ENCODE results near the gene ZFHX2. TPM values are rescaled to one million over a fixed set of nuclear protein-coding genes. Genes with fewer than 3 reads are reported as not detected.
A peak's percentile ranks its signal among the peaks of the same experiment; 100 is the strongest.

ZFHX2 gene
- total and polyA plus RNA-seq, 2 of the 13 experiments (the other 11 are each of a cell fraction or from before 2014, with no cell fraction given): 0.17 to 0.44 TPM

DNA sequence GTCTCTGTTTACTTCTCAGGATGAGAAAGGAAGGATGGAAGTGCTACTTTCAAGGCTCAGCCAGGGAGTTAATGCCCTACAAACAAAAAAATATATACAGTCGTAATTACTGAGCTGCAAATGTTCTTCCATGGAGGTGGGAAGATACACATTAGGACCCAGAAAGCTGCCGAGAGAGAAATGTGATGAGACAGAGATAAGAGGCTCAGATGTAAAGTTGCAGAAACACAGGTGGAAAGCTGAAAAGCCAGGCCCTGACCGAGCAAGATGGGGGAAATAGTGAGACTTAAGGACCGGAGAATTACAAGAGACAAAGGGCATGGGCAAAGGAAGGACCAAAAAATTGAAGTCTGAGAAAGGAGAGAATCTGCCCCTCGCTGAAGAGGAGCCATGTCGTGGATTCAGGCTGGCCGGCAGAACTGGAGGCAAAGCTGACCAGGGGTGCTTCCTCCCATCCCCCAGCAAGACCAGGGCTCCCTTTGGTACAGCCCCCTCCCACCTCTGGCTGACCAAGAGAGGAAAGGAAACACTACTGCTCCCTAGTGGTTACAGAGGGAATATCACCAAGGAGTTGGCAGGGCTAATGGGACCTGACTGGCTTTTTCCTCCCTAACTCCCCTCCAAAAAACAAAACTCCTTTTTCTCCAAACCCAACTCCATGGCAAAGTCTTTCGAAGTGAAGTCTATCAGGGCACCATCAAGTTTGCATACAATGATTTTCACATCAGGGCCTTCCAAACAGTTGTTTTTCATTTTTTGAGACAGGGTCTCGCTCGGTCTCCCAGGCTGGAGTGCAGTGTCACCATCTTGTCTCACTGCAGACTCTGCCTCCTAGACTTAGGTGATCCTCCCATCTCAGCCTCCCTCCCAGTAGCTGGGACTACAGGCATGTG lies 12.1 kb downstream of the ZFHX2 start (continued):
- TF ChIP-seq ZNF7 (CRISPR knock-in tag; IDR thresholded peaks at IDR 0.05): no peak
- no peak for TF ChIP-seq EZH2 (conservative IDR thresholded peaks at IDR 0.05; ENCODE audit: low read depth, low read length)
- no peak for TF ChIP-seq ZNF230 (CRISPR knock-in tag; IDR thresholded peaks at IDR 0.05)
- TF ChIP-seq, protein P1, sequence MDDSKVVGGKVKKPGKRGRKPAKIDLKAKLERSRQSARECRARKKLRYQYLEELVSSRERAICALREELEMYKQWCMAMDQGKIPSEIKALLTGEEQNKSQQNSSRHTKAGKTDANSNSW (CRISPR knock-in tag; IDR thresholded peaks at IDR 0.05; ENCODE audit: borderline replicate concordance): no peak
- no peak for TF ChIP-seq RFX3 (CRISPR knock-in tag; IDR thresholded peaks at IDR 0.05)
- TF ChIP-seq BCL6 (CRISPR knock-in tag; IDR thresholded peaks at IDR 0.05): no peak
- TF ChIP-seq NCOA2 (CRISPR knock-in tag; IDR thresholded peaks at IDR 0.05): no peak
- TF ChIP-seq, protein P2, sequence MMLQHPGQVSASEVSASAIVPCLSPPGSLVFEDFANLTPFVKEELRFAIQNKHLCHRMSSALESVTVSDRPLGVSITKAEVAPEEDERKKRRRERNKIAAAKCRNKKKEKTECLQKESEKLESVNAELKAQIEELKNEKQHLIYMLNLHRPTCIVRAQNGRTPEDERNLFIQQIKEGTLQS (CRISPR knock-in tag; IDR thresholded peaks at IDR 0.05): no peak
- no peak for TF ChIP-seq ZNF3 (CRISPR knock-in tag; IDR thresholded peaks at IDR 0.05)
- TF ChIP-seq TAF1 (CRISPR knock-in tag; IDR thresholded peaks at IDR 0.05): peak; percentile 38
- no peak for TF ChIP-seq ZNF12 (CRISPR knock-in tag; IDR thresholded peaks at IDR 0.05)
- TF ChIP-seq SIX4 (CRISPR knock-in tag; IDR thresholded peaks at IDR 0.05): no peak
- no peak for TF ChIP-seq LCORL (IDR thresholded peaks at IDR 0.05)
- TF ChIP-seq LCORL (CRISPR knock-in tag; IDR thresholded peaks at IDR 0.05): no peak
- TF ChIP-seq ZBTB7B (CRISPR knock-in tag; IDR thresholded peaks at IDR 0.05): no peak
- TF ChIP-seq, protein P3, sequence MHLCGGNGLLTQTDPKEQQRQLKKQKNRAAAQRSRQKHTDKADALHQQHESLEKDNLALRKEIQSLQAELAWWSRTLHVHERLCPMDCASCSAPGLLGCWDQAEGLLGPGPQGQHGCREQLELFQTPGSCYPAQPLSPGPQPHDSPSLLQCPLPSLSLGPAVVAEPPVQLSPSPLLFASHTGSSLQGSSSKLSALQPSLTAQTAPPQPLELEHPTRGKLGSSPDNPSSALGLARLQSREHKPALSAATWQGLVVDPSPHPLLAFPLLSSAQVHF (CRISPR knock-in tag; IDR thresholded peaks at IDR 0.05): no peak
- TF ChIP-seq, protein P4, sequence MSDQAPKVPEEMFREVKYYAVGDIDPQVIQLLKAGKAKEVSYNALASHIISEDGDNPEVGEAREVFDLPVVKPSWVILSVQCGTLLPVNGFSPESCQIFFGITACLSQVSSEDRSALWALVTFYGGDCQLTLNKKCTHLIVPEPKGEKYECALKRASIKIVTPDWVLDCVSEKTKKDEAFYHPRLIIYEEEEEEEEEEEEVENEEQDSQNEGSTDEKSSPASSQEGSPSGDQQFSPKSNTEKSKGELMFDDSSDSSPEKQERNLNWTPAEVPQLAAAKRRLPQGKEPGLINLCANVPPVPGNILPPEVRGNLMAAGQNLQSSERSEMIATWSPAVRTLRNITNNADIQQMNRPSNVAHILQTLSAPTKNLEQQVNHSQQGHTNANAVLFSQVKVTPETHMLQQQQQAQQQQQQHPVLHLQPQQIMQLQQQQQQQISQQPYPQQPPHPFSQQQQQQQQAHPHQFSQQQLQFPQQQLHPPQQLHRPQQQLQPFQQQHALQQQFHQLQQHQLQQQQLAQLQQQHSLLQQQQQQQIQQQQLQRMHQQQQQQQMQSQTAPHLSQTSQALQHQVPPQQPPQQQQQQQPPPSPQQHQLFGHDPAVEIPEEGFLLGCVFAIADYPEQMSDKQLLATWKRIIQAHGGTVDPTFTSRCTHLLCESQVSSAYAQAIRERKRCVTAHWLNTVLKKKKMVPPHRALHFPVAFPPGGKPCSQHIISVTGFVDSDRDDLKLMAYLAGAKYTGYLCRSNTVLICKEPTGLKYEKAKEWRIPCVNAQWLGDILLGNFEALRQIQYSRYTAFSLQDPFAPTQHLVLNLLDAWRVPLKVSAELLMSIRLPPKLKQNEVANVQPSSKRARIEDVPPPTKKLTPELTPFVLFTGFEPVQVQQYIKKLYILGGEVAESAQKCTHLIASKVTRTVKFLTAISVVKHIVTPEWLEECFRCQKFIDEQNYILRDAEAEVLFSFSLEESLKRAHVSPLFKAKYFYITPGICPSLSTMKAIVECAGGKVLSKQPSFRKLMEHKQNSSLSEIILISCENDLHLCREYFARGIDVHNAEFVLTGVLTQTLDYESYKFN (CRISPR knock-in tag; conservative IDR thresholded peaks at IDR 0.05): 0 out of 2 replicates have a peak, but pooled peaks have one; percentile 7
- TF ChIP-seq SATB2 (CRISPR knock-in tag; IDR thresholded peaks at IDR 0.05): no peak
- TF ChIP-seq, protein P5, sequence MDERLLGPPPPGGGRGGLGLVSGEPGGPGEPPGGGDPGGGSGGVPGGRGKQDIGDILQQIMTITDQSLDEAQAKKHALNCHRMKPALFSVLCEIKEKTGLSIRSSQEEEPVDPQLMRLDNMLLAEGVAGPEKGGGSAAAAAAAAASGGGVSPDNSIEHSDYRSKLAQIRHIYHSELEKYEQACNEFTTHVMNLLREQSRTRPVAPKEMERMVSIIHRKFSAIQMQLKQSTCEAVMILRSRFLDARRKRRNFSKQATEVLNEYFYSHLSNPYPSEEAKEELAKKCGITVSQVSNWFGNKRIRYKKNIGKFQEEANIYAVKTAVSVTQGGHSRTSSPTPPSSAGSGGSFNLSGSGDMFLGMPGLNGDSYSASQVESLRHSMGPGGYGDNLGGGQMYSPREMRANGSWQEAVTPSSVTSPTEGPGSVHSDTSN (CRISPR knock-in tag; IDR thresholded peaks at IDR 0.05): no peak
- TF ChIP-seq, protein P6, sequence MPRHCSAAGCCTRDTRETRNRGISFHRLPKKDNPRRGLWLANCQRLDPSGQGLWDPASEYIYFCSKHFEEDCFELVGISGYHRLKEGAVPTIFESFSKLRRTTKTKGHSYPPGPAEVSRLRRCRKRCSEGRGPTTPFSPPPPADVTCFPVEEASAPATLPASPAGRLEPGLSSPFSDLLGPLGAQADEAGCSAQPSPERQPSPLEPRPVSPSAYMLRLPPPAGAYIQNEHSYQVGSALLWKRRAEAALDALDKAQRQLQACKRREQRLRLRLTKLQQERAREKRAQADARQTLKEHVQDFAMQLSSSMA (CRISPR knock-in tag; IDR thresholded peaks at IDR 0.05): no peak

Measured in HepG2 (cell line).